ENCODE measurements around the gene NAA16.

NAA16 gene

DNA sequence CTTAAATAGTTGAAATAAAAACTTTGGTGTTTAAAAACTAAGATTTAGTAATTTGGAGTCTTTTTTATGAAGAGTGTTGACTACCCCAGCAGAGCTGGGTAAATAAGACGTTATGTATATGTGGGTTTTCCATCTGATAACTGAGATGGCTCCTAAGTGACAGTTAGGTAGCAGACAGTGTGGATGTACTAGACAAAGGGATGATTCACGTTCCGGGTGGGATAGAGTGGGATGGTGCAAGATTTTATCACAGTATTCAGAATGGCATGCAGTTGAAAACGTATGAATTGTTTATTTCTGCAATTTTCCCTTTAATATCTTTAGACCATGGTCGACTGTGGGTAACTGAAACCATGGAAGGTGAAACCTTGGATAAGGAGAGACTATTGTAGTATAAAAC is 50.4 kb downstream of the NAA16 start:
- no peak for DNase-seq

DNA sequence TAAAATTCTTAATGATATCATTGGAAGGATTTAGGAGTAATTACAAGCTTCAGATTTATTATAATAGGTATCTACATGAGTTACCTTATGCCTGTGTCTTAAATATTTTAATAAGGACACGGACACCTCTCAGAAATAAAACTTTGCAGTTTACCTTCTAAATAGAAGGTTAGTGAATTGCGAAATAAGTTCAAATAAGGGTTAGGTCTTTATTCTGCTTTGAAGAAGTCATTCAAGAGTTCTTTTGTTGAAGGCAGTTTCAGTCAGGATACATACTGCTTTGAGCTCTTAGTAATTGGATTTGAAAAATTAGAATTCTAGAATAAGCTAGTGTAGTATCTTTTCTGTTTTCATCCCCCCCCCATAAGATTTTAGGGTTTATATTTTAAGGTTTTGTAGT is 53.0 kb downstream of the NAA16 start:
- no peak for DNase-seq

DNA sequence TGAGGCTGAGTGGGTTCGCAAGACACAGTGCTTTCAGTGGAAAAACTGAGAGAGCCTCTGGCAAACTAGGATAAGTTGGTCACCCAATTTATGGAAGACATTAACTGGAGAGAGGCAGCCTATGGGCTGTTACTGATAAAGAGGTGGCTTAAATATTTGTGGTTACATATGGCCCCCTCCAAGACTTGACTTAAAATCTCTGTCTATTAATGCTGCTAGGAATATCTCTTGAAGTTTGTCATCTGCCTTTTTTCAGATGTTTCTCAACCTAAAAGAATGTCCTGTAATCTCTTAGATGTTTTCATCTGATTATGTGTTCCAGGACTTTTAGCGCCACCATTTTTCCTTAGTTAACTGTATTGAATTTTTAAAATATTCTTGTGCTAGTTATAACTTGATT is 54.6 kb downstream of the NAA16 start:
- no peak for DNase-seq

DNA sequence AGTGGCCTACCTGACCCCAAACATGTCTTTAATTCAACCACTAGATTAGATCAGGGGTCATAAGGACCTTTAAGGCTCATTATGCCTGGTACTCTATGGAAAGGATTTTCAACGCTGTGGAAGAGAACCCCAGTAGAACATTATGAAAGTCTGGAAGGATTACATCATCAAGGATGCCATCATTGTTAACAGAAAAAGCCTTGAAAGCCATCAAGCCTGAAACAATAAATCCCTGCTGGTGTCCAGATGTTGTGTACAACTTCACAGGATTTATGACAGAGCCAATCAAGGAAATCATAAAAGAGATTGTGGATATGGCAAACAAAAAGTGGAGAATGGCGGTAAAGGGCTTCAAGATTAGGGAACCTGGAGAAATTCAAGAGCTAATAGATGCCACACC is 59.7 kb downstream of the NAA16 start:
- DNase-seq: no peak

DNA sequence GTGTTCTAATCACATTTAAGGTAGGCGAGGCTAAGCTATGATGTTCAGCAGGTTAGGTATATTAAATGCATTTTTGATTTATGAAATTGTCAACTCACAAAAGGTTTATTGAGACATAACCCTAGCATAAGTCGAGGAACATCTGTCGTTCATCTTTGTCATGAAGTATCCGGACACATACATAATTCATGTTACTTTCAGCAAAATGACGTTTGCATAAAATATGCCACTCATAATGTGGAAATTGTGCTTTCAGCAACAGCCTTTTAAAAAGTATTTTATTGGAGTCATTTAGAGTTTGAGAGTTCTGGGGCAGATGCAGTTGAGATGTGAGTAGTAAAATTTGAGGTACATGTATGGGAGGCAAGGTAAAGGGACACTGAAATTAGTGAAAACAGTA is 66.4 kb downstream of the NAA16 start:
- no peak for DNase-seq

DNA sequence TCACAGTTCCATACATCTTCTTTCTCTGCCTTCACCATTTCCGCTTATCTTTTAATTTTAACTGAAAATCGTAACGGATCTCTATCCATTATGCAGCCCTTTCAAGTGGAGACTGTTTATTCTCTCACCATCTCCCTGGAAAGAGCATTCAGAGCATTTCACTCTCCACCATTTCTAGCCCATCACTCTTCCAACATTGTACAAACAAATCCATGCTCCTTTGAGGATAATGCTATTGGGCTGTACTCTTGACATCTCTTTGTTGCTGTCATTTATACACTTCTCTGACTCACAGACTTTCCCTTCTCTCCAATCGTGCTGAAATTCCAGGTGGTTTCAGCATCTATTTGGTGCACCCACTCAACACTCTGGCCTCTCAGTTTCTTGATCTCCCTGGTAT is 71.4 kb downstream of the NAA16 start:
- no peak for DNase-seq

DNA sequence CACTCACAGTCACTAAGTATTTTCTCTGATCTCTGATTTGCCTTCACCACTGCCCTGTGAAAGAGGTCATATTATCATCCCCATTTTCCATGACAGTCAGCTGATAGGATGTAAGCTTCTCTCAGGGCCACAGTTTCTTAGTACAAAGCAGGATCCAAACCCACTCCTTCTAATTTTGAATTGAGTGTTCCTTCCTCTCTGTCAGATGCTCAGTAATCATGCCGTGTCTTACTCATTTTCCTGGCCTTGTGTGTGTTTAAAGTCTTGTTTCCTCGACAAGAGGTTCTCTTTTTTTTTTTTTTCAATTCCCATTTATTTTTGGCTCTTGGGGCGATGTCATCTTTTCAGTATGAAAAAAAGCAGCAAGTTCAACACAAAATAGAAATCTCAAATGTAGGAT is 72.3 kb downstream of the NAA16 start:
- DNase-seq: no peak

DNA sequence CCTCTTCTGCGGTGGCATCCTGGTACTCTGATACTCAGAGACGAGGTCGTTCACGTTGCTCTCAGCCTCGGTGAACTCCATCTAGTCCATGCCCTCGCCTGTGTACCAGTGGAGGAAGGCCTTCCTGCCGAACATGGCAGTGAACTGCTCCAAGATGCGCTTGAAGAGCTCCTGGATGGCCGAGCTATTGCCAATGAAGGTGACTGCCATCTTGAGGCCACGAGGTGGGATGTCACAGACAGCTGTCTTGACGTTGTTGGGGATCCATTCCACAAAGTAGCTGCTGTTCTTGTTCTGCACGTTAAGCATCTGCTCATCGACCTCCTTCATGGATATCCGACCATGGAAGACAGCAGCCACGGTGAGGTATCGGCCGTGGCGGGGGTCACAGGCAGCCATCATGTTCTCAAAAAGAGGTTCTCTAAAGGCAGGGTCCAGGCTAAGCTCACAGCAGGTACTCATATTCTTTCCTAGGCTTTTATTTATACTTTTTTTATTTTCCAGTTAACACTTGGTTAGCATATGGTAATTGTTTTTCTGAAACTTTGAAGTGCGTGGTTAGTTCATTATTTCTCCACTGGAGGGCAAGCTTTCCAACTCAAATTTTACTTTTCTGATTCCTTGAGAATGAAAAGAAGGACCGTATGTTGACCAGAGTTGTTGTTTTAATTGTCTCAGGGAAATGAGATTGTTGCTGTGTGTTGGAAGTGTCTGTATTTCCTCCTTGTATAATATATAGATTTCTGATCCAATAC is 73.9 kb downstream of the NAA16 start:
- no peak for DNase-seq

DNA sequence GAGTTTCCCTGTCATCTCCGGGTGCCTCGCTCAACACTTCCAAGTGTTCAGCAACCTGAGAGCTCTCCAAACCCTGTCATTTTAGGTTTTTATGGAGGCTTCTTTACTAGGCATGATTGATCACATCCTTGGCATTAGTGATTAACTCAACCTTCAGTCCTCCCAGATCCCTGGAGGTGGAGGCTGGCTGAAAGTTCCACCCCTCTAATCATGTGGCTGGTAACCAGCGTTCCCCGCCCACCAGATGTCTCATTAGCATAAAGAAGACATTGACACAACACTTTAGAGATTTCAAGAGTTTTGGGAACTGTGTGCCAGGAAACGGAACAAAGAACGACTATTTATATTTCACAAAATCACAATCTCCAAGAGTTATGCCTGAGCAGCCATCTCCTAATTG is 75.1 kb downstream of the NAA16 start:
- DNase-seq: no peak

DNA sequence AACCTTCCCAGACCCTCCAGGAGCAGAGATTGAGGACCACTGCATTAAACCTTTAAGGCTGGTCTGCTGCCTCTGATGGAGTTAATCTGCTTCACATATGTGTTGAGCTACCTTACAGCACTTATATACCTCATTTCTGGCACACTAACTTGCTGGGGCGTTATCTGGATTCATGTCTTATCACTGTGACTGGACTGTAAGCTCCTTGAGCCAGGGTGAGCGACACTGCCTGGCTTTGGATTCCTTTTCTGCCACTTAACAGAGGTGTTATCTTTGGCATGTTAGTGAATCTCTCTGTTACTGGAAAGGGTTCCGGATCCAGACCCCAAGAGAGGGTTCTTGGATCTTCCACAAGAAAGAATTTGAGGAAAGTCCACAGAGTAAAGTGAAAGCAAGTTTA is 76.5 kb downstream of the NAA16 start:
- DNase-seq: no peak

DNA sequence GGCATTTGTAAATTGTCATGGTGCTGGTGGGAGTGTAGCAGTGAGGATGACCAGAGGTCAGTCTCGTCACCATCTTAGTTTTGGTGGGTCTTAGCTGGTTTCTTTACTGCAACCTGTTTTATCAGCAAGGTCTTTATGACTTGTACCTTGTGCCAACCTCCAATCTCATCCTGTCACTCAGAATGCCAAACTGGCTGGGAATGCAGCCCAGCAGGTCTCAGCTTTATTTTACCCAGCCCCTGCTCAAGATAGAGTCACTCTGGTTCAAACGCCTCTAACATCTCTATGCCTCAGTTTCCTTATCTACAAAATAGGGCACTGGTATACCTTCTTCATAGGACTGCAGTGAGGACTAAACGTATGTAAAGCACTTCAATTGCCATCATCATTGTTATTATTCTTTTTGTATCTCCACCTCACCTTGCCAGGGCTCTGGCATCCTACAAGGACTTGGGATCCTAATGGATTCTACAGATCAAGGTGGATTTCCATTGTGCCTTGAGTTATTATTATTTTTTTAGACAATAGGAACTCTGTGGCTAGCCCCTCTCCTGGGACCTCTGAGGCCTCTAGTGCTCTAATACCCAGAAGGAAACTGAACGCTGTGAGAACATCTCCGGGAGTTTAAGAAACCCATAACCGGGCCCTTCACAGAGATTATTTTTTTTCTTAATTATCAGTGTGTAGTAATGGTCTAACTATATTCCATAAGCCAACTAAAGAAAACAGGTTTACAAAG is 77.2 kb downstream of the NAA16 start:
- no peak for DNase-seq

DNA sequence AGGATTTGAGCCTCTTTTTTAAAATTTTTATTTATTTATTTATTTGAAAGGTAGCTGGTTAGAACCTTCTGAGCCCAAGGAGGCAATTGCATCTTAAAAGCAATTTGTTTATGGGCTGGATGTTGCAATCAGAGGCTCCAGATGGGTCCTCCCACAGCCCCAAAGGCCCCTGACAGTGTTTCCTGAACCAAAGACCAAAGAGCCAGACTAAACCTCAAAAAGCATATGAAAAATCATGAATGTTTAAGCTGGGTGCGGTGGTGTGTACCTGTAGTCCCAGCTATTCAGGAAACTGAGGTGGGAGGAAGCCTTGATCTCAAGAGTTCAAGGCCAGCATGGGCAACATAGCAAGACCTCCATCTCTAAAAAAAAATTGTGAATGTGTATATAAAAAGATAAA is 78.5 kb downstream of the NAA16 start:
- DNase-seq: no peak

DNA sequence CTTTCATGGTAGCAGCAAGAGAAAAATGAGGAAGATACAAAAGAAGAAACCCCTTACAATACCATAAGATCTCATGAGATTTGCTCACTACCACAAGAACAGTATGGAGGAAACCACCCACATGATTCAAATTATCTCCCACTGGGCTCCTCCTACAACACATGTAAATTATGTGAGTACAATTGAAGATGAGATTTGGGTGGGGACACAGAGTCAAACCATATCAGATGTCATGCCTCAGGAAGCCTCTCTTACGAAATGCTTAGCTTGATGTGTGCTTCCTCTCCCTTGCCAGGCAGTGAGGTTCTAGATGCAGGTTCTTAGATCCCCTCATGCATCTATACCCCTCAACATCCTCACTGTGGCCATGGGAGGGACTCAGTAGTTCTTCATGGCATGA is 83.1 kb downstream of the NAA16 start:
- DNase-seq: no peak

DNA sequence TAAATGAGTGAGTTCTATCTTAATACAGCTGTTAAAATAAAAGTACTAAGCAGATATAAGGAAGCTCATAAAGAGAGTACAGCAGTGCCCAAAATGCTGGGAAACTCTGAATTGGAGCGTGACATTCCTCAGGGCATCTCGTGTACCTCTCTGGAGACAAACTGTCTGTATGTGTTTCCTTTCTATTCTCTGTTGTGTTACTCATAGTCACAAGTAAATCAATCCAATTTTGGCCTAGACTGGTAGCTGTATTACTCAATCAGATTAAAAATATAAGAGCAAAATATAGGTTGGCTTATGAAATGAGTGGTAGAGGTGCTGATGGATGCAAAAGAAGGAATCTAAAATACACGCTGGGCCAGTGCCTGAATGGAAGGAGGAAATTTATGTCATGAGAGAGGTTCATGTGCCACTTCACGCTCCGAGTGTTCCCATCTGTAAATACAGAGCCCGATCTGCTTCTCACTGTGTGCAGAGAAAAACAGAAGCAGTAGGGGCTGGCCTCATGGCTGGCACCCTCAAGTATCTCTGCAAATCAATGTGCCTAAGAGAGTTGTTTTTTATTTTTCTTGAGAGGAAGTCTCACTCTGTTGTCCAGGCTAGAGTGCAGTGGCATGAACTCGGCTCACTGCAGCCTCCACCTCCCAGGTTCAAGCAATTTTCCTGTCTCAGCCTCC is 87.6 kb downstream of the NAA16 start:
- DNase-seq: no peak

DNA sequence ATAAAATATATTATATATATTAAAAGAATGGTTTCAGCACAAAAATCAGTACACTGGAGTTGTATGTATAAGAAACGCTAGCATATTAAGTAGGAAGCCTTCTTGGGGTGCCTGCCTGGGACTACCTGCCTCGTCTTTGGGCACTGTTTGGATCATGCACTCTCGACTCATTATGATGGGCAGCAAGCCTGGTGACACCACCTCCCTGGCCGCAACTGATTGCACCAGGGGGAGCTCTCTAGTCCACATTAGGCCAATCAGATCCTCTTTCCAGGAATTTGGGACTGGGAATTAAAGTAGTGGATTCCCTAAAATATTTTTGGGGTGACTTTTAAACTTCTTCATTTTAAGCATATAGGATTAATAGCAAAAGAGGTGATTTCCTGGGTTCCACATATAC is 90.3 kb downstream of the NAA16 start:
- no peak for DNase-seq

DNA sequence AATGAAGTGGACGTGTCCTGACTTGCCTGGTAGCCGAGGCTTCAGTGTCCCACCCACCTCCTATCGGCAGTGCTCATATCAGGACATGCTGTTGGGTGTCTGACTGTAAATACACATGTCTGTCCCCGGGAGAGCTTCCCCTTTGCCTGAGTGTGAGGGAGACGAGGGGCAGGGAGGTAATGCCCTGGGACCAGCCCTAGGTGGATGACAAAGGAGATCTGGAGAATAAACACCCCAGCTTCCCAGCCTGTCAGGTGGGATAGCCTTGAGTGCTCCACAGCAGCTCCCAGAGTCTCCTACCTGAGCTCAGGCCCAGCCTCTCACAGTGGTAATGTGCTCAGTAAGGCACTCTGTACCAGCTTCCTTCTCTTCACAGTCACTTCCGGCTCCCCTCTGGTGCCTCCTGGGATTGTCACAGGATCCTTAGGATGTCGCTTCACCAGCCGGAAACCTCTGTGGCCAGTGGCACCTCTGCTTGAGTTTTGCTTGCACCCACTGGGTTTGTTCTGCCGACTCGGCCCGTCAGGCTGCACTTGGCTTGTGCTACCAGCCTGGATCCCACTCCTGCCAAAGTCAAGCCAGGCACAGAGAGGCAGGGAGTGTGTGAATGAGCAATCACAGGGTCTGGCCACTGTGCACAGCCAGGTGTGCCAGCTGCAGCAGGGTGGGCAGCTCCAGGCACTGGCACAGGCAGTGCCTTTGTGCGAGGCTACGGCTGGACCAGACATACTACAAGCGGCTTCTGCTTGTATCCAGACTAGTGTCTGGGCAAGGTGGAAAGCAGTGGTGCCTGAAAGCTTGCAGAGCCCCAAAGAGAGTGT is 91.8 kb downstream of the NAA16 start:
- no peak for DNase-seq

DNA sequence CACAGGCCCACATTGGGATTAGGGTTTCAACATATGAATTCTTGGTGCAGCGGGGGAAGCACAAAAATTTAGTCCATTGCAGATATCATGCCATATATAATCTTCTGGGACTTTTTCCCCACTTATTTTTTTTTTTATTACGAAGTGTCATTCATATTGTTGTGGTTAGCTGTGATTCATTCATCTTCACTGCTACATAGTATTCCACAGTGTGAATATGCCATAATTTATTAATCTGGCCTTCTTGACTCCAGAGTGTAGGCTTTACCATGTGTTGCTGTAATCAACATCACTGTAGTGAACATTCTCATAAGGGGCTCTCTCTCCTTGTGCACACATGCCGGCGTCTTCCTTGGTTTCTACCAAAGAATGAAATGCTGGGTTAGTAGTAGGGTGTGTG is 92.9 kb downstream of the NAA16 start:
- no peak for DNase-seq

DNA sequence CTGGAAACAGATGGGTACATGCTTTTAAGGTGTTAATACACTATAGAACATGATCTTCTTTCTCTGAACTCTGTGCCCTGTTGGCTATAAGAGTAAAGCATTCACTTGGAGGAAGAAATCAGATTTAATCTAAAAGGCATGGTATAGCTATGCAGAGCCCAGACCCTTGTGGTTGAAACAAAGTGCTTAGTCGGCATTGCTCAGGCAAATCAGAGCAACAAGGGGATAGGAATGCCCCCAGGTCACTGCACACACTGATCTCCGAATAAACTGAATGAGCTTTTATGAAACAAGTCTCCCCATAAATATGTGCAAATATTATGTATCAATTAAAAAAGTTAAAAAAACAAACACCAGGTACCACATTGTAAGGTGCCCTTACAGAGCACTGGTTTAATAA is 94.3 kb downstream of the NAA16 start:
- no peak for DNase-seq

DNA sequence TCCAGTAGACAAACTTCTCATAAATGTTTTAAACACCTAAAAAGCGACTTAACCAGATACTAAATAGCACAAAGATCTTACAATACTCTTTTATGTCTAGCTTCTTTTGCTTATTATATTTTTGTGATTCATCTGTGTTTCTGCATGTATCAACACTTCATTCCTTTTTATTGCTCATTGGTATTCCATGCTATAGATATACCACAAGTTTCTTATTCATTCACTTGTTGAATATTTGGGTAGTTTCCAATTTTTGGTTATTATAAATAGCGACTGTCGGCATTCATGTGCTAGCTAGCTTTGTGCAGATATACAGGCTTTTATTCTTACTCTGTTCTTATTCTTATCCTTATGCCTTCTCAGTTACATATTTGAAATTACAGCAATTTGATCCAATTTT is 96.3 kb downstream of the NAA16 start:
- no peak for DNase-seq

DNA sequence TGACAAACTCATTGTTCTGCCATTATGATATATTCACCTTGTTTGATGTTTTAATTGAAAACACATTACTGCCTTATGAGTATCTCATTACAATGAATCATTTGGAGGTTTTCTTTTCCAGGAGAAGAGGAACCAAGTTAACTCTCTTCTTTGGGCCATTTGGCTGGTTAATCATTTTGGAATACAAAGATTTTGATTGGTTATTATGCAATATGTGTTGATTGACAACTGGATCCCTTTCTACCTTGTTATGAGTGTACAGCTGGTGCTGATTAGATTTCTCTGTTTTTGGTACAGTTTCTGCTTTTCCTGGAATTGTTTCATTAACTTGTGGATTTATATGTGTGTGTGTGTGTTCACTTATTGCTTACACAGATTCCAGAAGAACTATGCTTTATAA is 97.1 kb downstream of the NAA16 start:
- DNase-seq: no peak

DNA sequence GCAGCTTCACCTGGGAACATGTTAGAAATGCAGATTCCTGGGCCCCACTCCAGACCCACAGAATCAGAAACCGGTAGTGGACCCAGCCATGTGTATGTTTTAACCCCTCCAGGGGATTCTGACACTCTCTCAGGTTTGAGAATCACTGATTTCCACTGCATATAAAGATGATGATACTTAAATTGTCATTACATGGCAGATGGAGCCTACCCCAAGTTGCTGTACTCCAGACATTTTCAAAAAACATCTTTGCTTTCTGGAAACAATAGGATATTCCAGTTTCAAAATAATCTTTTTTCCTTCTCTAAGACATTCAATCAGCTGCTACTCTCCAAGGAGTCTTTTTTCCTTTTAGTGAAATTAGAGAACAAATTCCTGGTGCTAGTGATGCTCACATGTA is 97.7 kb downstream of the NAA16 start:
- no peak for DNase-seq

DNA sequence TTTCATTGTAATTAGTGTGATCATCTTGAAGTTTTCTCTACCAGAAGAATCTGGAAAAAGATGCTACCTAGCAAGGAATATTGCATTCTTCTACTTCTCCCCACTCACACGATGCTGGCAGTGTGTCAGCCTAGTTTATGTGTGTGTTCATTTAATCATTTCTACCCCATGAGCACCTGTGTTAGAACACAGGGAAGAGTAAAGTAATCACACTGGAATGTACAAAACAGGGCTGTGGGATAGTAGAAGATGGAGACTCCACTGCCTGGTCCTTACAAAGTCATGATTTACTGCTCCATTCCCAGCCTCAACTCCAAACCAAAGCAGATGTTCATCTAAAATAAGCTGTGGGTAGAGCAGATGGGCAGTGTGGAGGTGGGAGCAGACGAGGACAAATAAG is 98.5 kb downstream of the NAA16 start:
- no peak for DNase-seq

DNA sequence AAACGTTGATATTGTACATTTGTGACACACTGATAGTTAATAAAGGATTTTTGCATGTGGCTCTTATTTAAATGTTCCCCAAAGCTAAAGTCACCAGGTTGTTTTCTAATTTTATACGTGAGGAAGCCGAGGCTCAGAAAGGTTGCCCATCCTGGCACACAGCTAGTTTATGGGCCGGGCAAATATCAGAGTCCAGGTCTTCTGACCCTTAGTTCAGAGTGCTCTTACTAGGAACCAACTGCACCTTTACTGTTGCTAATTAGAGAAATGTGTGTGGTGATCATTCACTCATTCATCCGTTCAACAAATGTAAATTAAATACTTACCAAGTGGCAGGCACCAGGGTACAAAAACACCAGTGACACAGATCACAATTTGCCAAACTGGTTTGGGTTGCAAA is 100.0 kb downstream of the NAA16 start:
- DNase-seq: no peak

Data from activated gamma-delta T cell (primary cell).